HG02798 (cell line): ENCODE data around the gene EIF5AL1.
"Not testable (repeated sequence)": the region's sequence is repeated elsewhere in the genome, so short reads cannot be mapped to it uniquely, and the experiment has no call there.

ENCODE experiments used
- ATAC-seq: cut with Tn5 transposase; IDR thresholded peaks from one replicate; pipeline ENCODE4 v1.9.1; 2021; ENCODE audit warnings: mild to moderate bottlenecking; ENCODE audit not compliant: unreplicated experiment, poor library complexity

EIF5AL1 gene

GRCh38 chr10:79509306-79509933, 2.9 kb upstream of the EIF5AL1 start:
- ATAC-seq = not testable (repeated sequence)

DNA sequence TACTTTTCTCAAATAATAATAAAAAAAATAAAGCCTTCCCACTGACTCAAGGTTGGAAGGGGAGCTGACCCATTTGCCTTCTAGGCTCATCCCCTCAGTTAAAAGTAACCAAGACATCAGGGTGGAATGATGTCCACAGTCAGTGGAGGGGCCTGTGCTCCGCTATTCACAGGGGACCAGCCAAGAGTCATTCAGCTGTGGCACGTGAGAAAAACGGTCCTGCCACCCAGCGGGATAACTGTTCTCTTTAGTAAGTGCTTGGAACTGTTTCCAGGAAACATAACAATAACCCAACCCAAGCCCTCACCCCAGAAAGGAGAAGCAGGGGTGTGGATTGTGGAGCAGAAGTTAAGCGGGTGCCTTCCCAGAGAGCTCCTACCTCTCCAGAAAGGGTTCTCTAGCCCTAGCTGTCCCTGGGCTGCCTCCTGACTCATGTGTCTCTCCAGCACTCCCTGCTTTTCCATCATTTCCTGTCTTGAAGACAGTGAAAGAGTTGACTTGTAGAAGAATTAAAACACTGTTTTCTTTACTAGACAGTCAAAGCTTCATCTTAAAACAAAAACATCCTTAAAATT, 2.3 kb upstream of the EIF5AL1 start:
- not testable (repeated sequence) for ATAC-seq

- not testable (repeated sequence) for ATAC-seq
Measured at GRCh38 chr10:79516532-79517205, 4.3 kb downstream of the EIF5AL1 start.

DNA sequence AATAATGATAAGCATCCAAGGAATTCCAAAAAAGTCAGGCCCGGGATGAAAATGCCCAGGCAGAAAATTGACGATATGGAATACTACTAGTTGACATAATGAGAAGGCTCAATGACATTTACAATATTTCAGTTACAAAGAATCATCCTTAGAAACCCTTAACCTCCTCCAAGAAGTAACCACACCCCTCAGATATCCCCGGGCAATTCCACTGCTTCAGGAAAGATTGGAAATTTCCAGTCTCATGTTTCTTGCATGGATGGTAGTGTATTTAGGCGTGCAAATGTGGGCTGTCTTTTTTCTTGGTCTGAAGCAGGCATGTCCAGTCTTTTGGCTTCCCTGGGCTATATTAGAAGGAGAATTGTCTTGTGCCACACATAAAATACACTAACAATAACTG, 5.2 kb downstream of the EIF5AL1 start:
- not testable (repeated sequence) for ATAC-seq

DNA sequence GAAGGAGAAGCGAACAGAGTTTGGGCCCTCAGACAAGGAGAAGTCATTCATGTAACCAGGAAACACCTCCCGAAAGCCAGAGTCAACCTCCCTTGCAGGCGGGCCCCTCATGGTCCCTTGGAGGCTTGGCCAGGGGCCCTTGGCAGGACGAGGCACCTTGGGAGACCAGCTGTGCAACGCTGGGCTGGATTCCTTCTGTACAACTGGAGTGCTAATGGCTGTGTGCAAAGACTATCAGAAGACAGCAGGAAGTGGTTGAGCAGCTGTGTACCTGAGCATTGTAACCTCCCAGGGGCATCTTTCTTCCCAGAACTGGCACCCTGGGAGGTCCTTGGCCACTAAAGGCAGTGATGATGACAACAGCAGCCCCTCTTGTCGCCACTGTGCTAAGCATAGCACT, 9.4 kb downstream of the EIF5AL1 start:
- not testable (repeated sequence) for ATAC-seq

GRCh38 chr10:79522464-79522863, 10.1 kb downstream of the EIF5AL1 start:
- not testable (repeated sequence) for ATAC-seq

DNA sequence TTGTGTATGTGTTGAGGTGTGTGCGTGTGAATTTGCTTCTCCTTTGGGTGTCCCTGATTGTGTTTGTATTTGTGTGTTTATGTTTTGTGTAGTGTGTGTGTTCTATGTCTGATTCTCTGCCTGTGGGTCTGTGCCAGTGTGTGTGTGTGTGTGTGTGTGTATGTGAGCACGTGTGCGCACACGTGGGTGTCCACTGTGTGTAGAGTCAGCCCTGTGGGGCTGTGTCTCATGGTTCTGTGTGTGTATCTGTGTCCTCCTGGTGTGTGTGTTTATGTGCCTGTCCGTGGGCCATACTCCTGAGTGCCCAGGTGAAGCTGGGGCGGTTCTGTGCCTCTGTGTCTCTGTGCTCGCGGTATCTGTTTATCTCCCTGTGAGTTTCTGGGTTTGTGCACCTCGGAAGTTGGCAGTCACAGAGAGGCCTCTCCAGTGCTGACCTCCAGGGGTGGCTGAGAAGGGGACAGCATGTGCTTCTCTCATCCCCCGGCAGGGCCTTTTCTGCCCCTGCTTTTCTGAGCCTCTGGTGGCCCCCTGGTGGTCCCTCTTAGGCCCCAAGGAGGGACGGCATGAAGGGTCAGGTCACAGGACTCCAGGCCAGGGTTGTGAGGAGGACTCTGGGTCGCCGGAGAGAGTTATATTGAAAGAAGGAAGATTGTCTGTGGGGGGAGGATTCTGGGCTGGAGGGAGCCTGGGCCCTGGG, 11.0 kb downstream of the EIF5AL1 start:
- ATAC-seq = not testable (repeated sequence)

DNA sequence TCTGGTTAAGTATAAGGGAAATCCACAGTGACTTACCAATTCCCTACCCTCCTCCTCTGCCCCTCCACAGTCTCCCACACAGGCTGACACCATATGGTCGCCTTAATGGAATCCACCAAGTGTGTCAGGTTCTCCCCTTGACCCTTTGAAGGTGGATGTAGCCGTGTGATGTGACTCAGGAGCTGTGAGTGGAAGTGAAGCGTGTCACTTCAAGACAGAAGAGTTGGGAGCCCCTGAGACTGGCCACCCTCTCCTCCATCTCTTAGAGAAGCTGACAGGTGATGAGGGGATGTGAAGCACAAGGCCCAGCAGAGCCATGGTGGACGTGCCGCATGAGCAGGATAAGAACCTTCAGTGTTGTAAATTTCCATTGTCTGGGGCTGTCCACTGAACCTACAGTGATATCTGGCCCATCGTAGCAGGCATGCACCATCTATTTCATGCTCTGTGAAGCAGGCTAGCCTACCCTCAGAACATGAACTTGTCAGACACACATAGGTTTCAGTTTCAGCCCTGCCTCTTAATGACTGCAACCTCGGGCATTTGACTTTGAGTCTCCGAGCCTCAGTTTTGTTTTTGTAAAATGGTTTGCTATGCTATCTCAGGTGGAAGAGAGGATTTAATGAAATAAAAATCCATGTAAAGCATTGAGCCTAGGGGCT, 12.8 kb downstream of the EIF5AL1 start:
- peak; percentile 84 for ATAC-seq

GRCh38 chr10:79528261-79528660, 15.9 kb downstream of the EIF5AL1 start:
- not testable (repeated sequence) for ATAC-seq

DNA sequence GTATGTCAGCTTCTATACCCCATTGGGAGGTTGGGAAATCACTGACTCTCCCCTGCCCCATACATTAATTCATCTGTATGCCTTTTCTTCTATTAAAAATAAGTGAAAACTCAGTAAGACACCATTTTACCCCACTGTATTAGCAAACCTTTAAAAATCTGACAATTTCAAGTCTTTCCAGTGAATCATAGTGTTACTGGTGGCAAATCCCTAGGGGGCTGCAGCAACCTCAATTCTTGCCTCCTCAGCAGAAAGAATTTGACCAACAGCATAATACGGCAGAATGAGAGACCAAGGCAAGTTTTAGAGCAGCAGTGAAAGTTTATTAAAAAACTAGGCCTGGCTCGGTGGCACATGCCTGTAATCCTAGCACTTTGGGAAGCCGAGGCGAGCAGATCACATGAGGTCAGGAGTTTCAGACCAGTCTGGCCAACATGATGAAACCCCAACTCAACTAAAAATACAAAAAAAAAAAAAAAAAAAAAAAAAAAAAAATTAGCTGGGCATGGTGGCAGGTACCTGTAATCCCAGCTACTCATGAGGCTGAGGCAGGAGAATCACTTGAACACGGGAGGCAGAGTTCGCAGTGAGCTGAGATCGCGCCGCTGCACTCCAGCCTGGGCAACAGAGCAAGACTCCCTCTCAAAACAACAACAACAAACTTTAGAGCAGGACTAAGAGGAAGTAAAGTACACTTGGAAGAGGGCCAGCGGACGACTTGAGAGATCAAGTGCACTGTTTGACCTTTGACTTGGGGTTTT, 21.0 kb downstream of the EIF5AL1 start:
- not testable (repeated sequence) for ATAC-seq

DNA sequence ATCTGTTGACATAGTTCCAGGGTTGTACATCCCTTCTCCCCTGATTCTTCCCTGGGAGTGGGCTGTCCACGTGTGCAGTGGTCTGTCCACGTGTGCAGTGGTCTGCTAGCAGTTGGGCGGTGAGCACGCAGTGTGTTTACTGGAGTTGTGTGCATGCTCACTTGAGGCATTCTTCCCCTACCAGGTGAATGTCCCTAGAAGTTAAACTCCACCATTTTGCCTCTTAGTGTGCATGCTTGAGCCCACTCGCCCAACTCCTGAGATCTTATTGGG, 21.5 kb downstream of the EIF5AL1 start:
- ATAC-seq = not testable (repeated sequence)

GRCh38 chr10:79538311-79538710, 26.0 kb downstream of the EIF5AL1 start:
- ATAC-seq = not testable (repeated sequence)

DNA sequence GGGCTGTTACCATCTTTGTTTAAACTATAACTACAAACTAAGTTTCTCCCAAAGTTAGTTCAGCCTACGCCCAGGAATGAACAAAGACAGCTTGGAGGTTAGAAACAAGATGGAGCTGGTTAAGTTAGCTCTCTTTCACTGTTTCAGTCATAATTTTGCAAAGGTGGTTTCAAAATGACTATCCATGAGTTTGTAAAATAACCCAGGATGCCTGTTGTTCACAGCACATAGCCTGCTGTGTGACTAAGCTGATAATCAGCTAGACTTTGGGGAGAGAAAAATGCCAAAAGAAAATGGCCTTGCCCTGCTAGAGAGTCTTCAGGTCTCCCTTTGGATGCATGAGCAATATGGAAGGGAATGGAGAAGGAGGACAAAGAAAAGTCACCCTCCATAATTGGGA, 28.6 kb downstream of the EIF5AL1 start:
- peak; percentile 90 for ATAC-seq

DNA sequence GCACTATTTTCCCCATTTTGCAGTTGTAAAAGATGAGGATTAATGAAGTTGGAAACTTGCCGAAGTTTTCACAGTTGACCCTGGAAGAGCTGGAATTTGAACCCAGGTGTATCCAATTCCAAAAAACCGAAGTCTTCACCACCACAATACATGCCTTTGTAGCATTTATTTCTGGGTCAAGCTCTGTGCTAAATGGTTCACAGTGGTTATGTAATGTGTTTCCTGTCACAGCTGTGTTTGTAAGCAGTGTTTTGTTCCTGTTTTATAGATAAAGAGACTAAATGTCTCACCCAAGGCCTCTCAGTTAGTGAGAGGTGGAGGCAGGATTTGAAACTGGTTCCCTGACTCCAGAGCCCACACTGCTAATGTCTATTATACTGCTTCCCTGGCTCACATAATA, 30.3 kb downstream of the EIF5AL1 start:
- no peak for ATAC-seq

DNA sequence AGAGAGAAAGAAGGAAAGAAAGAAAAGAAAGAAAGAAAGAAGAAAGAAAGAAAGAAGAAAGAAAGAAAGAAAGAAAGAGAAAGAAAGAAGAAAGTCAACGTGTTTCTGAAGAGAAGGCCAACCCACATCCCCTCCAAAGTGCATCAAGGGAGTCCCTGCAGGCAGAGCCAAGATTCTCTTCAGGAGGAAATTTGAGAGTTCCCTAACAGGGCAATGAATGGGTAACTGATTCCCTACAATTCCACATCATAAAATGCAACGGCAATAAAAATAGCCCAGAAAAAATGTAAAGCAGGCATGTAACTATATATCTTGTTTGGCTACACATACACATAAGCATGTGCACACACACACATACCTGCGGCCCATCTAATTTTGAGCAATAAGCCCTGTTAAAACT, 32.1 kb downstream of the EIF5AL1 start:
- not testable (repeated sequence) for ATAC-seq

- ATAC-seq = not testable (repeated sequence)
Measured at GRCh38 chr10:79544926-79545659, 32.8 kb downstream of the EIF5AL1 start.

DNA sequence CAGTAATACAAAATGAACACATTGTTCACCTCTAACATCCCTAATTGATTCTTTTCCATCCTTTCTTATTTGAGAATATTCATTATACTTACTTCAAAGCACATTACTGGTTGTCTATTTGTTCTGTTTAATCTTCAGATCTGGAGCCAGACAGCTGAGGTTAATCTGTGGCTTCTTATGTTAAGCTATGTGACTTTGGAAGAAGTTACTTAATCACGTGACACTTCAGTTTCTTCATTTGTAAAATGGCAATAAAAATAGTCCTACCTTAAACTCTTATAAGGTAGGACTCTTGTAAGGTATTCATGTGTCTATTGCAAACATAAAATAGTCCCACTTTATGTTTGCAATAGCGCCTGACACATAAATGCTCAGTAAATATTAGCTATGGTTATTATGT, 34.8 kb downstream of the EIF5AL1 start:
- ATAC-seq = not testable (repeated sequence)

DNA sequence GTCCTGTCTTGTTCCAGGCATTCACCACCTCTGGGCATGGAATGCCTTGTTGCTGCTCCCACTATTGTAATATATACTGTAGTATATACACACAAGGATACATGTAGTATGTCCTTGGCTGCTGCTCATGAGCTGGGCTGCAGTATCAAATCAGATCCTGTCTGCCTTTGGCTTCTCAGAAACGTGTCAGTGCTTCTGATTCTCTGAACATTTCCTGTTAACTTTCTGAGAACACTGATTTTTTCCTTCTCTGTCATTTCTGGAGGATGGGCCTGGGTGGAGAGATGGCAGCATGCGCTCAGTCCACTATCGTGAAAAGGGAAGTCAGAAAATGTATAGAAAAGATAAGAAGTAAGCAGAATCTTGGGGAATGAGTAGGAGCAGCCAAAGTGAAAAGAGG, 35.6 kb downstream of the EIF5AL1 start:
- ATAC-seq = no peak

DNA sequence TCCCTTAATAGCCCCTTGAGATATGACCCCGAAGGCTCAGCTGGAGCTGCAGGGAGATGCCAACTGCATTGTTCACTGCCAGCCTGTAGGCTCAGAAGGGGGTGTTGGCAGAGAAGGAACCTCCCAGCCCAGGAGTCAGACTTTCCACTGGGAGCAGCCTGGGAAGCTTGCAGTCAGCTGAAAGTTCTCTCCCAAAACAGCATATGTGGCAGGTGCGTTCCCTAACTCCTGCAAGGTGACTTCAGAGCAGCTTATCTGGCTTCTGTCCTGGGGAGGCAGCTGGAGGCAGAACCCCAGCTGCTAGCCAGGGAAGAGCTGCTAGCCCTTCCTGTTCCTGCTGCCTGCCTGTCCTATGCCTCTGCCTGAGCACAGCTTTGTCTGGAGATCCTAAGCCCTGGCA, 39.8 kb downstream of the EIF5AL1 start:
- ATAC-seq = no peak
